ENCODE measurements around the gene BDKRB2. TPM values are rescaled to one million over a fixed set of nuclear protein-coding genes. Genes with fewer than 3 reads are reported as not detected.

Gene BDKRB2
- total and polyA plus RNA-seq, 2 of the 13 experiments (the other 11 are each of a cell fraction or from before 2014, with no cell fraction given), result 0.03 TPM; not detected in 1

- no peak for DNase-seq (ENCODE audit: low spot score)
- CTCF ChIA-PET (ENCODE audit: low intra/inter-chr PET ratio, low total read pairs), result no interaction called here
- POLR2A ChIA-PET, result no interaction called here
- H3K4me1 ChIP-seq (ENCODE audit: insufficient read depth, low read length), result no peaks in the 10 kb centered on the region
- no peaks in the 10 kb centered on the region for H3K36me3 ChIP-seq (replicated peaks in 1 of 2; ENCODE audit: control insufficient read depth in 1 of 2, insufficient read depth in 2 of 2, low read length in 2 of 2)
- H3K4me2 ChIP-seq (ENCODE audit: low read depth, low read length), result no peak overlapping the region
- H3K79me2 ChIP-seq (ENCODE audit: insufficient read depth, low read length), result no peaks in the 10 kb centered on the region
- WGBS (ENCODE audit: low lambda C conversion rate), result 32% methylated on average over 9 of the region's 9 CpGs
- H3K4me3 ChIP-seq (replicated peaks in 1 of 3; ENCODE audit: insufficient read depth in 1 of 3, low read depth in 2 of 3, low read length in 3 of 3), result no peak overlapping the region
- H3K27ac ChIP-seq (ENCODE audit: extremely low read length, insufficient read depth, low read length), result no peak overlapping the region
- no peaks in the 10 kb centered on the region for H3K9me3 ChIP-seq (ENCODE audit: low read length)
- no peak; the same call in 2 of the 3 replicates for ATAC-seq
- no peaks in the 10 kb centered on the region for H4K20me1 ChIP-seq (ENCODE audit: insufficient read depth, low read length)
- H3K27me3 ChIP-seq (ENCODE audit: control insufficient read depth in 1 of 2, insufficient read depth in 2 of 2, low read length in 2 of 2), result peaks cover 0 to 2% of the 10 kb centered on the region in 2 experiments; a peak in 3 of 5 replicates
- no peak for FAIRE-seq
- in situ Hi-C loops (cut with HindIII; ENCODE audit: extremely low pct_ligation_motif_present, low pct_unique_long_range_greater_than_20kb) (no loop called here), intact Hi-C loops (cut with micrococcal nuclease; ENCODE audit: unreplicated experiment) (no loop called here)
- TF ChIP-seq ZNF12 (CRISPR knock-in tag; IDR thresholded peaks at IDR 0.05) (no peak), ZNF746 (CRISPR knock-in tag; IDR thresholded peaks at IDR 0.05) (no peak), FOXM1 (CRISPR knock-in tag; IDR thresholded peaks at IDR 0.05) (no peak), ZNF367 (CRISPR knock-in tag; IDR thresholded peaks at IDR 0.05; ENCODE audit: borderline replicate concordance) (no peak), GPN1 (CRISPR knock-in tag; IDR thresholded peaks at IDR 0.05; ENCODE audit: borderline replicate concordance) (no peak), ZBTB42 (CRISPR knock-in tag; IDR thresholded peaks at IDR 0.05) (no peak), CENPT (CRISPR knock-in tag; IDR thresholded peaks at IDR 0.05; ENCODE audit: low read depth) (no peak), NFIB (CRISPR knock-in tag; IDR thresholded peaks at IDR 0.05; ENCODE audit: borderline replicate concordance) (no peak), PHF8 (CRISPR knock-in tag; IDR thresholded peaks at IDR 0.05) (no peak), ZNF550 (CRISPR knock-in tag; IDR thresholded peaks at IDR 0.05; ENCODE audit: borderline replicate concordance) (no peak), SMARCC2 (IDR thresholded peaks at IDR 0.05) (no peak), BCL3 (CRISPR knock-in tag; IDR thresholded peaks at IDR 0.05) (no peak), ZNF446 (CRISPR knock-in tag; IDR thresholded peaks at IDR 0.05) (no peak), CHCHD3 (CRISPR knock-in tag; IDR thresholded peaks at IDR 0.05) (no peak)
- TF ChIP-seq, protein P1, sequence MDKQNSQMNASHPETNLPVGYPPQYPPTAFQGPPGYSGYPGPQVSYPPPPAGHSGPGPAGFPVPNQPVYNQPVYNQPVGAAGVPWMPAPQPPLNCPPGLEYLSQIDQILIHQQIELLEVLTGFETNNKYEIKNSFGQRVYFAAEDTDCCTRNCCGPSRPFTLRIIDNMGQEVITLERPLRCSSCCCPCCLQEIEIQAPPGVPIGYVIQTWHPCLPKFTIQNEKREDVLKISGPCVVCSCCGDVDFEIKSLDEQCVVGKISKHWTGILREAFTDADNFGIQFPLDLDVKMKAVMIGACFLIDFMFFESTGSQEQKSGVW (CRISPR knock-in tag; IDR thresholded peaks at IDR 0.05; ENCODE audit: borderline replicate concordance), result no peak
- H2AFZ ChIP-seq (ENCODE audit: low read length), result no peak overlapping the region
- H3K9ac ChIP-seq (ENCODE audit: insufficient read depth, low read depth, low read length), result no peak overlapping the region
- no TSS peak for BruUV-seq (replicated peaks)
These were observed 17.2 kb upstream of the BDKRB2 start for GRCh38 chr14:96187216-96188031.
